Esophagus muscularis mucosa (tissue), 4 donors: ENCODE data around the gene CLIC3. TPM values are rescaled to one million over a fixed set of nuclear protein-coding genes. Genes with fewer than 3 reads are reported as not detected.

Source experiments
- DNase-seq: peaks from one replicate; pipeline ENCODE4 v3.0.0-alpha.2; 2017; ENCODE audit errors: extremely low spot score
- H3K27ac ChIP-seq, 4 donors: fragments of 200-600 bp; sonication (generic); replicated peaks in 1 of 4; 1 replicate in 3 of 4; 2 replicates in 1 of 4; pipeline ENCODE4 v1.5.1; 2016 to 2019; ENCODE audit warnings: mild to moderate bottlenecking in 1 of 4
- H3K27me3 ChIP-seq, 4 donors: fragments of 200-600 bp; sonication (generic); one replicate each; pipeline versions ENCODE4 v1.5.1 to v1.6.0; 2016 to 2019
- H3K36me3 ChIP-seq, 4 donors: fragments of 200-600 bp; sonication (generic); one replicate each; pipeline ENCODE4 v1.5.1; 2016 to 2019
- H3K4me1 ChIP-seq, 4 donors: fragments of 200-600 bp; sonication (generic); one replicate each; pipeline ENCODE4 v1.5.1; 2016 to 2019
- H3K4me3 ChIP-seq, 4 donors: fragments of 200-600 bp; sonication (generic); 1 replicate in 2 of 4; 2 replicates in 2 of 4; pipeline ENCODE4 v1.5.1; 2016 to 2019; ENCODE audit warnings: mild to moderate bottlenecking in 4 of 4, moderate library complexity in 1 of 4
- H3K9me3 ChIP-seq, 4 donors: fragments of 200-600 bp; sonication (generic); 1 replicate in 3 of 4; 2 replicates in 1 of 4; pipeline ENCODE4 v1.5.1; 2016 to 2019
- EP300 ChIP-seq: sonication (generic); formaldehyde crosslinking; IDR thresholded peaks from one replicate; pipeline ENCODE4 v1.6.1; 2017; ENCODE audit warnings: antibody characterized with exemption
- POLR2A ChIP-seq: fragments of 450-650 bp; IDR thresholded peaks from one replicate; pipeline ENCODE4 v1.6.1; 2017; ENCODE audit warnings: antibody characterized with exemption, moderate library complexity, mild to moderate bottlenecking, low read depth
- POLR2AphosphoS5 ChIP-seq, 2 donors: sonication (generic); formaldehyde crosslinking; IDR thresholded peaks; one replicate each; pipeline ENCODE4 v1.6.1; 2017; ENCODE audit warnings: antibody characterized with exemption in 2 of 2
- WGBS: methylation state at CpG from one replicate; pipeline ENCODE4 v1.1.5; 2018; 5-methylcytosine and 5-hydroxymethylcytosine counted together
- intact Hi-C: fragments of 100-400 bp; cut with DNase I; formaldehyde crosslinking; loops from one replicate; pipeline ENCODE4 v1.15.1; 2023
- total RNA-seq, 4 donors: library from RNA; depleted of rRNA; stranded (reverse); fragments of >200 nt; gene quantifications; one replicate each; pipeline versions ENCODE4 v1.1.0 to v1.2.1, GENCODE V29; 2016
- TF ChIP-seq, protein P1 (sequence below), 3 experiments: fragments of 200-600 bp in 2 of 3; fragments of 450-650 bp in 1 of 3; sonication (generic) in 2 of 3; IDR thresholded peaks; one replicate each; pipeline ENCODE4 v1.5.1; 2017 to 2019; ENCODE audit warnings: antibody characterized with exemption in 3 of 3, mild to moderate bottlenecking in 2 of 3, moderate library complexity in 1 of 3

The CLIC3 gene
- total RNA-seq, 4 donors from 2014 or later = 1.4 to 2.5 TPM; not detected in 2

DNA sequence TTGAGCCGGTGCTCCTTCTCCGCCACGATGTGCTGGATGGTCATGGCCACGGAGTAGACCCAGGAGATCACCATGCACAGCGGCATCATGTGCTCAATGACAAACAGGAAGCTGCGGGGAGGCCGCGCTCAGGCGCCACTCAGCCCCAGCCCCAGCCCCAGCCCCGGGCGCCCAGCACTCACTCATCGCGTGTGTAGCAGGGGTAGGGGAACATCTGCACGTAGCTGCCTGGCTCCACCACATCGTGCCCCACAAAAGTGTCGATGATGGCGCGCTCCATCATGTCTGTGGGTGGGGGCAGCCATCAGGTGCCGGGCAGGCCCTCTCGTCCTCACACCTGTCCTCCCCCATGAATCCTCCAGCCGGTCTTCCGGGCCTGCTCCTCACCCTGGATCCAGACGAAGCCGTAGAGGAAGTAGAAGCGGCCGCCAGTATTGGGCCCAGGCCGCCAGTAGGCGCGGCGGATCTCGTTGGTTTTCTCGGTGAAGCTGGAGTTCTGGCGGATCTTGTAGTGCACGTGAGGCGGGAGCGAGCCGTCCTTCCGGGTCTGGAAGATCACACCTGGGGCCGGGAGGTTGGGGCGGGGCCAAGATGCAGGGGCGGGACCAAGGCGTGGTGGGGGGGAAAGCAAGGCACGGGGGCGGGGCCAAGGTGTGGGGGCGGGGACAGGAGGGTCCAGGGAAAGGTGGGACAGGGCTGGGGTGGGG, 21.6 kb upstream of the CLIC3 start:
- no peak overlapping the region for H3K27ac ChIP-seq
- H3K9me3 ChIP-seq = no peaks in the 10 kb centered on the region
- H3K27me3 ChIP-seq = no peaks in the 10 kb centered on the region
- H3K36me3 ChIP-seq = peaks cover 19 to 84% (median 78%) of the 10 kb centered on the region in 4 donors
- no peak for DNase-seq
- 91% methylated on average over 32 of the region's 45 CpGs for WGBS
- H3K4me3 ChIP-seq = no peak overlapping the region
- H3K4me1 ChIP-seq = no peaks in the 10 kb centered on the region
- TF ChIP-seq POLR2AphosphoS5 (IDR thresholded peaks at IDR 0.05) (no peak), EP300 (no peak), POLR2A (no peak)
- TF ChIP-seq, protein P1, sequence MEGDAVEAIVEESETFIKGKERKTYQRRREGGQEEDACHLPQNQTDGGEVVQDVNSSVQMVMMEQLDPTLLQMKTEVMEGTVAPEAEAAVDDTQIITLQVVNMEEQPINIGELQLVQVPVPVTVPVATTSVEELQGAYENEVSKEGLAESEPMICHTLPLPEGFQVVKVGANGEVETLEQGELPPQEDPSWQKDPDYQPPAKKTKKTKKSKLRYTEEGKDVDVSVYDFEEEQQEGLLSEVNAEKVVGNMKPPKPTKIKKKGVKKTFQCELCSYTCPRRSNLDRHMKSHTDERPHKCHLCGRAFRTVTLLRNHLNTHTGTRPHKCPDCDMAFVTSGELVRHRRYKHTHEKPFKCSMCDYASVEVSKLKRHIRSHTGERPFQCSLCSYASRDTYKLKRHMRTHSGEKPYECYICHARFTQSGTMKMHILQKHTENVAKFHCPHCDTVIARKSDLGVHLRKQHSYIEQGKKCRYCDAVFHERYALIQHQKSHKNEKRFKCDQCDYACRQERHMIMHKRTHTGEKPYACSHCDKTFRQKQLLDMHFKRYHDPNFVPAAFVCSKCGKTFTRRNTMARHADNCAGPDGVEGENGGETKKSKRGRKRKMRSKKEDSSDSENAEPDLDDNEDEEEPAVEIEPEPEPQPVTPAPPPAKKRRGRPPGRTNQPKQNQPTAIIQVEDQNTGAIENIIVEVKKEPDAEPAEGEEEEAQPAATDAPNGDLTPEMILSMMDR (IDR thresholded peaks at IDR 0.05) = no peak
- intact Hi-C loops = no loop called here

- TF ChIP-seq POLR2AphosphoS5 (IDR thresholded peaks at IDR 0.05) = no peak
- peaks cover 20 to 92% (median 84%) of the 10 kb centered on the region in 4 donors for H3K36me3 ChIP-seq
- H3K9me3 ChIP-seq = no peaks in the 10 kb centered on the region
- no peaks in the 10 kb centered on the region for H3K27me3 ChIP-seq
- no peak overlapping the region for H3K4me3 ChIP-seq
- no peak overlapping the region for H3K27ac ChIP-seq
- WGBS = 98% methylated on average over 18 of the region's 28 CpGs
- intact Hi-C loops = no loop called here
- no peaks in the 10 kb centered on the region for H3K4me1 ChIP-seq
- DNase-seq = no peak
Measured at GRCh38 chr9:137017071-137017470, 20.7 kb upstream of the CLIC3 start.

DNA sequence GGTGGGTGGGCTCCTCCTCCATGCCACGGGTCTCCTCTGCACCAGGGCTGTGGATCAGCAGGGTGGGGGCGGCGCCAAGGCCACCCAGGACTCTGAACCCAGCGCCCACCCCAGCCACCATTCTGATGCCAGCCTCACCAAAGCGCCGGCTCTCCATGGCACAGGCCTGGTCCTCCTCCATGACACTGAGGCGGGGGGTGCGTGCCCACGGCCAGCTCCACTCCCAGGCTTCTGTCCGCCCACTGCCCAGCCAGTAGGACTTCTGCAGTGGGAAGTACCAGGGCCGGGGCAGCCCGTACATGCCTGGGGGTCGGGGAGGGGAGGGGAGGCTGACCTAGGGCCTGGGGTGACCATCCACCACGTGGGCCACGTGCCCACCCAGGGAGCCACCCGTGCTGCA, 20.1 kb upstream of the CLIC3 start:
- no peak for DNase-seq
- H3K27me3 ChIP-seq = no peaks in the 10 kb centered on the region
- no peak overlapping the region for H3K4me3 ChIP-seq
- H3K9me3 ChIP-seq = no peaks in the 10 kb centered on the region
- no peak overlapping the region for H3K27ac ChIP-seq
- intact Hi-C loops = no loop called here
- no CpG with 5 or more reads among the region's 16 CpGs for WGBS
- TF ChIP-seq, protein P1 (IDR thresholded peaks at IDR 0.05) = no peak
- TF ChIP-seq EP300 (no peak), POLR2AphosphoS5 (IDR thresholded peaks at IDR 0.05) (no peak), POLR2A (no peak)
- no peaks in the 10 kb centered on the region for H3K4me1 ChIP-seq
- H3K36me3 ChIP-seq = peaks cover 27 to 97% (median 90%) of the 10 kb centered on the region in 4 donors

GRCh38 chr9:137015976-137016375, 19.6 kb upstream of the CLIC3 start:
- intact Hi-C loops = no loop called here
- no peak overlapping the region for H3K27ac ChIP-seq
- H3K27me3 ChIP-seq = no peaks in the 10 kb centered on the region
- peaks cover 31 to 97% (median 91%) of the 10 kb centered on the region in 4 donors for H3K36me3 ChIP-seq
- H3K4me3 ChIP-seq = no peak overlapping the region
- WGBS = 97% methylated on average over 13 of the region's 21 CpGs
- H3K9me3 ChIP-seq = no peaks in the 10 kb centered on the region
- no peaks in the 10 kb centered on the region for H3K4me1 ChIP-seq
- DNase-seq = no peak
- TF ChIP-seq POLR2AphosphoS5 (IDR thresholded peaks at IDR 0.05) (no peak), POLR2A (no peak), EP300 (no peak)
- TF ChIP-seq, protein P1 (IDR thresholded peaks at IDR 0.05) = no peak

DNA sequence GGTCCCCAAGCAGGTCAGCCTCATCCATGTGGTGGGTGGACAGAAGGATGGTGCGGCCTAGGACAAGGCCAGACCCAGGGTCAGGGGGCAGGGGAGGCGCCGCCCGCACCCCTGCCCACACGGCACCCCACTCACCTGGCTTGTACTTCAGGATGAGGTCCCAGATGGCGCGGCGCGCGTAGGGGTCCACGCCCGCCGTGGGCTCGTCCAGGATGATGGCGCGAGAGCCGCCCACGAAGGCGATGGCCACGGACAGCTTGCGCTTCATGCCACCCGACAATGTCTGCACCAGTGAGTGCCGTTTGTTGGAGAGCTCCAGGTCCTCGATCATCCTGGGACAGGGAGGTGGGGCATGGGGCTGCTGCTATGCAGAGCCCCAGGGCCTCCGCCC, 19.2 kb upstream of the CLIC3 start:
- H3K36me3 ChIP-seq = peaks cover 31 to 95% (median 89%) of the 10 kb centered on the region in 4 donors
- intact Hi-C loops = no loop called here
- 100% methylated on average over 1 of the region's 25 CpGs for WGBS

More for the DNA sequence above, 19.2 kb upstream of the CLIC3 start:
- DNase-seq = no peak
- no peaks in the 10 kb centered on the region for H3K9me3 ChIP-seq
- no peaks in the 10 kb centered on the region for H3K27me3 ChIP-seq
- H3K4me3 ChIP-seq = no peak overlapping the region
- no peaks in the 10 kb centered on the region for H3K4me1 ChIP-seq
- no peak for TF ChIP-seq POLR2AphosphoS5 (IDR thresholded peaks at IDR 0.05)
- TF ChIP-seq, protein P1 (IDR thresholded peaks at IDR 0.05) = no peak
- no peak overlapping the region for H3K27ac ChIP-seq
